NCI-H187 treated with DMSO at 0.1 percent for 48 hours (cell line): Measurements from ENCODE around the gene ITCH.

Experiments
- DNase-seq: peaks from one replicate; lab custom pipeline; 2025; lab: John Stamatoyannopoulos, UW

The ITCH gene

GRCh38 chr20:34558320-34559218 lies 195.5 kb downstream of the ITCH start, which contains the start of gene MAP1LC3A:
TSS of gene MAP1LC3A (plus strand) at chr20:34558718. CDS start at chr20:34558869, 151 bp downstream.
- DNase-seq: peak; percentile 20

DNA sequence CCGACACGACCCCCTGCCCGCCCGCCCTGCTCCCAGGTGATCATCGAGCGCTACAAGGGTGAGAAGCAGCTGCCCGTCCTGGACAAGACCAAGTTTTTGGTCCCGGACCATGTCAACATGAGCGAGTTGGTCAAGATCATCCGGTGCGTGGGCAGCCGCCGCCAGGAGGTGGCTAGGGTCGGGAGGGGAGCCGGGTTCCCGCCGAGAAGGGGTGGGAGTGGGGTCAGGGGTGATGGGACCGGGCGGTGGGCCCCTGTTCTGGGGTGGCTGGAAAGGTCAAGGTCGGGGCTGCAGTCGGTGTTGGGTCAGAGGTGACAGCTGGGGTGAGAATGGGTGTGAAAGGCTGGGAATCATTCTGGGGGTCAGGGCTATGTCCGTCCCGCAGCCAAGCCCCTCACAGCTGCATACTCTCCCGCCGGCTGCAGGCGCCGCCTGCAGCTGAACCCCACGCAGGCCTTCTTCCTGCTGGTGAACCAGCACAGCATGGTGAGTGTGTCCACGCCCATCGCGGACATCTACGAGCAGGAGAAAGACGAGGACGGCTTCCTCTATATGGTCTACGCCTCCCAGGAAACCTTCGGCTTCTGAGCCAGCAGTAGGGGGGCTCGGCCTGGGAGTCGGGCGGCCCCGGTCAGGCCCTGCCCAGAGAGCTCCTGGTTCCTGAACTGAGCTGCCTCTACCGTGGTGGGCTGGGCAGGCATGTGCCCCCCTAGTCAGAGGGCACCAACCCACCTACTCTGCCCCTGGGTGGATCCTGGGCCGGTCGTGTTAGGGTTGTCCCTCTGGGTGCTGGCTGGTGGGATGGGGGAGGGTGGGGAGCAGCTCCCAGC lies 196.5 kb downstream of the ITCH start:
- no peak for DNase-seq

DNA sequence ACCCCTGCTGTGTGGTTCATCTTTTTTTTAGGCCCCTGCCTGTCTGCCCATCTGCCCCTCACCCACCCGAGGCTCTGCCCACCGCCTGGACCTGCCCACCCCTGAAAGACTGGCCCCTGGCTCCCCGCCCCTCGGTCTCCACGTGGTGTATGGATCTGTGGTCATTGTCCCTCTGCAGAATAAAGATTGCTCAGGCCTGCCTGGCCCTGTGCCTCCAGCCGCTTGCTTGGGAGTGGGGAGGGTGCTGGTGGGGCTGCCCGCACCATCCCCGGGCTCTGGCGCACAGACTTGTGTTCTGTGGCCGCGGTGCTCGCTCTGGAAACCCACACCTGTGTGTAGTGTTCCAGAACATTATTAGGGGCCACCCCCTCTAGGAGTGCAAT lies 197.1 kb downstream of the ITCH start:
- DNase-seq: no peak

DNA sequence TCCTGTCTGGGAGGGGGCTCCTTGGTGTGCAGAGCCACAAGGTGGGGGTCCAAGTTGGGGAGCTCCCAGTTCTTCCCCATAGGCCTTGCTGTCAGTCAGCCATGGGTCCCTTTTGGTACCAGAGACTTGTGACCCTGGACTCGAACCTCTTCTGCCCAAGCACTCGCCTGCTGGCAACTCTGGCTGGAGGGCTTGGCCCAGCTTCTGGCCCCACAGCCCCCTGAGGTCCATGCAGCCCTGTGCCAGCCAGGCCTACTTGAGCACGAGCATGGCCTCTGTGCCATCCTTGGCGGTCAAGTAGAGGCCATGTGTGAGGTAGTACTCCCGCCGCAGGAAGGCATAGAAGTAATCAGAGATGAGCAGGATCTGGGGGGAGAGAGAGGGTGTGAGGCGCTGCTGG lies 197.5 kb downstream of the ITCH start:
- DNase-seq: no peak
